ENCODE measurements around the gene WNT2B. TPM values are rescaled to one million over a fixed set of nuclear protein-coding genes. Genes with fewer than 3 reads are reported as not detected.
"Not testable (repeated sequence)": the region's sequence is repeated elsewhere in the genome, so short reads cannot be mapped to it uniquely, and the experiment has no call there.

Gene WNT2B
- total RNA-seq, 4 donors from 2014 or later, result 0.78 to 2.6 (median 1.4) TPM

- intact Hi-C loops (cut with DNase I), result no loop called here
- Histone ChIP-seq H3K4me1 (no peaks in the 10 kb centered on the region), H3K9me3 (no peaks in the 10 kb centered on the region), H3K27ac (no peak overlapping the region), H3K36me3 (no peaks in the 10 kb centered on the region), H3K4me3 (replicated peaks in 1 of 3) (no peak overlapping the region), H3K27me3 (no peaks in the 10 kb centered on the region)
- TF ChIP-seq POLR2A (IDR thresholded peaks at IDR 0.05), result no peak
- TF ChIP-seq, protein P1, sequence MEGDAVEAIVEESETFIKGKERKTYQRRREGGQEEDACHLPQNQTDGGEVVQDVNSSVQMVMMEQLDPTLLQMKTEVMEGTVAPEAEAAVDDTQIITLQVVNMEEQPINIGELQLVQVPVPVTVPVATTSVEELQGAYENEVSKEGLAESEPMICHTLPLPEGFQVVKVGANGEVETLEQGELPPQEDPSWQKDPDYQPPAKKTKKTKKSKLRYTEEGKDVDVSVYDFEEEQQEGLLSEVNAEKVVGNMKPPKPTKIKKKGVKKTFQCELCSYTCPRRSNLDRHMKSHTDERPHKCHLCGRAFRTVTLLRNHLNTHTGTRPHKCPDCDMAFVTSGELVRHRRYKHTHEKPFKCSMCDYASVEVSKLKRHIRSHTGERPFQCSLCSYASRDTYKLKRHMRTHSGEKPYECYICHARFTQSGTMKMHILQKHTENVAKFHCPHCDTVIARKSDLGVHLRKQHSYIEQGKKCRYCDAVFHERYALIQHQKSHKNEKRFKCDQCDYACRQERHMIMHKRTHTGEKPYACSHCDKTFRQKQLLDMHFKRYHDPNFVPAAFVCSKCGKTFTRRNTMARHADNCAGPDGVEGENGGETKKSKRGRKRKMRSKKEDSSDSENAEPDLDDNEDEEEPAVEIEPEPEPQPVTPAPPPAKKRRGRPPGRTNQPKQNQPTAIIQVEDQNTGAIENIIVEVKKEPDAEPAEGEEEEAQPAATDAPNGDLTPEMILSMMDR (IDR thresholded peaks at IDR 0.05), result no peak
- WGBS, 2 donors, result 95 to 100% methylated on average over 1 of the region's 1 CpG
- no peak for DNase-seq
Observed at GRCh38 chr1:112472142-112472541, 36.6 kb upstream of the WNT2B start.

- intact Hi-C loops (cut with DNase I), result no loop called here
- no peaks in the 10 kb centered on the region for H3K4me1 ChIP-seq
- no peak overlapping the region for H3K4me3 ChIP-seq (replicated peaks in 1 of 3)
- no peaks in the 10 kb centered on the region for H3K27me3 ChIP-seq
- H3K36me3 ChIP-seq, result no peaks in the 10 kb centered on the region
- no peak for DNase-seq
- H3K9me3 ChIP-seq, result no peaks in the 10 kb centered on the region
- TF ChIP-seq, protein P1 (IDR thresholded peaks at IDR 0.05), result no peak
- no peak for TF ChIP-seq POLR2A (IDR thresholded peaks at IDR 0.05)
- H3K27ac ChIP-seq, result no peak overlapping the region
Observed at GRCh38 chr1:112477550-112477949, 31.2 kb upstream of the WNT2B start.

DNA sequence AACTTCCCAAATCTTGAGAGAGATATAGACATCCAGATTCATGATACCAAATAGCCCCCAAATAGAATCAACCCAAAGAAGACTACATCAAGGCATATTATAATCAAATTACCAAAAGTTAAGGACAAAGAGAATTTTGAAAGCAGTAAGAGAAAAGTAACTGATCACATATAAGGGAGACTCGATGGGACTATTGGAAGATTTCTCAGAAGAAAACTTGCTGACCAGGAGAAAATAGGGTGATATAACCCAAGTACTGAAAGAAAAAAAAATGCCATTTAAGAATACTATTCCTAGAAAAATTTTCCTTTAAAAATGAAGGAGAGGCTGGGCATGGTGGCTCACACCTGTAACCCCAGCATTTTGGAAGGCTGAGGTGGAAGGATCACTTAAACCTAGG is 30.5 kb upstream of the WNT2B start:
- intact Hi-C loops (cut with DNase I), result no loop called here
- Histone ChIP-seq H3K27ac (no peak overlapping the region), H3K4me3 (replicated peaks in 1 of 3) (no peak overlapping the region), H3K36me3 (no peaks in the 10 kb centered on the region), H3K27me3 (no peaks in the 10 kb centered on the region), H3K9me3 (no peaks in the 10 kb centered on the region), H3K4me1 (no peaks in the 10 kb centered on the region)
- DNase-seq, result no peak
- WGBS, 2 donors, result 94 to 96% methylated on average over 1 of the region's 1 CpG
- TF ChIP-seq, protein P1 (IDR thresholded peaks at IDR 0.05), result no peak
- TF ChIP-seq POLR2A (IDR thresholded peaks at IDR 0.05), result no peak

DNA sequence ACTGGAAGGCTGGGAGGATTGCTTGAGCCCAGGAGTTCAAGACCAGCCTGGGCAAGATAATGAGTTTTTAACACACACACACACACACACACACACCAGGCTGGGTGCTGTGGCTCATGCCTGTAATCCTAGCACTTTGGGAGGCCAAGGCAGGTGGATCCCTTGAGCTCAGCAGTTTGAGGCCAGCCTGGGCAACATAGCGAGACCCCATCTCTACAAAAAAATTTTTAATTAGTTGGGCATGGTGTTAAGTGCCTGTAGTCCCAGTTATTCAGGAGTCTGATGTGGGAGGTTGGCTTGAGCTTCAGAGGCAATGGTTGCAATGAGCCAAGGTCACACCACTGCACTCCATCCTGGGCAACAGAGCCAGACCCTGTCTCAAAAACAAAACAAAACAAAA is 22.7 kb upstream of the WNT2B start:
- H3K9me3 ChIP-seq; H3K4me1 ChIP-seq; intact Hi-C loops (cut with DNase I); DNase-seq; H3K36me3 ChIP-seq; H3K27ac ChIP-seq; H3K4me3 ChIP-seq (replicated peaks in 1 of 3); H3K27me3 ChIP-seq: not testable (repeated sequence)
- 82 to 91% methylated on average over 1 of the region's 1 CpG for WGBS, 2 donors

DNA sequence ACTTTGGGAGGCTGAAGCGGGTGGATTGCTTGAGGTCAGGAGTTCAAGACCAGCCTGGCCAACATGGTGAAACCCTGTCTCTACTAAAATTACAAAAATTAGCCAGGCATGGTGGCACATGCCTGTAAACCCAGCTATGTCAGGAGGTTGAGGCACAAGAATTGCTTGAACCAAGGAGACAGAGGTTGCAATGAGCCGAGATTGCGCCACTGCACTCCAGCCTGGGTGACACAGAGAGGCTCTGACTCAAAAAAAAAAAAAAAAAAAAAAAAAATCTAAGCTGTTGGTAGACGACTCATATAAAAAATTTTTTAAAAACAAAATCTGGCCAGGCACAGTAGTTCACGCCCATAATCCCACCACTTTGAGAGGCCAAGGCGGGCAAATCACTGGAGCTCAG is 21.1 kb upstream of the WNT2B start:
- 91 to 96% methylated on average over 6 of the region's 6 CpGs for WGBS, 2 donors
- H3K27me3 ChIP-seq; H3K9me3 ChIP-seq; H3K4me3 ChIP-seq (replicated peaks in 1 of 3); H3K36me3 ChIP-seq; H3K27ac ChIP-seq; H3K4me1 ChIP-seq; intact Hi-C loops (cut with DNase I); DNase-seq: not testable (repeated sequence)

DNA sequence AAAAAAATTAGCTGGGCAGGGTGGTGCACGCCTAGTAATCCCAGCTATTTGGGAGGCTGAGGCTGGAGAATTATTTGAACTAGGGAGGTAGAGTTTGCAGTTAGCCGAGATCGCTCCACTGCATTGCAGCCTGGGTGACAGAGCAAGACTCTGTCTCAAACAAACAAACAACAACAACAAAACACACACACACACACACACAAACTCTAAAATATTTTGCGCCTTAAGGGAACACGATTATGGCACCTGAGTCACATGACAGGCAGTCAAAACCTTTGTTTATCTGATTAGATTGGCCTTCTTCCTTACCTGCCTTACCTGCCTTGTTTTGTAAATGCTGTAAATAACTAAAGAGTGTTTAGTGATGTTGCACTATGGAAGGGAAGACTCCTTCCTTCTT is 20.6 kb upstream of the WNT2B start:
- Histone ChIP-seq H3K9me3 (no peaks in the 10 kb centered on the region), H3K4me1 (no peaks in the 10 kb centered on the region), H3K4me3 (replicated peaks in 1 of 3) (no peak overlapping the region), H3K27ac (no peak overlapping the region), H3K36me3 (no peaks in the 10 kb centered on the region), H3K27me3 (no peaks in the 10 kb centered on the region)
- TF ChIP-seq, protein P1 (IDR thresholded peaks at IDR 0.05), result no peak
- TF ChIP-seq POLR2A (IDR thresholded peaks at IDR 0.05), result no peak
- 91 to 95% methylated on average over 5 of the region's 5 CpGs for WGBS, 2 donors
- intact Hi-C loops (cut with DNase I), result no loop called here
- DNase-seq, result no peak
